HepG2 (cell line): Measurements from ENCODE around the gene SFTPB. TPM values are rescaled to one million over a fixed set of nuclear protein-coding genes. Genes with fewer than 3 reads are reported as not detected.
A peak's percentile ranks its signal among the peaks of the same experiment; 100 is the strongest.

Experiments used
- ATAC-seq: fragments of 200-7000 bp; cut with Tn5 transposase; 3 replicates; pipeline ENCODE4 v1.9.1; 2020; ENCODE audit warnings: mild to moderate bottlenecking, moderate library complexity
- BruUV-seq: library from RNA; stranded (reverse); fragments of 400-500 nt; replicated peaks from 2 replicates; lab custom pipeline; 2021; lab: Mats Ljungman, UMichigan
- CTCF ChIA-PET: fragments of 300-600 bp; formaldehyde crosslinking; extraction: SDS; loops from one replicate; lab custom pipeline; 2021; ENCODE audit warnings: low total read pairs, inconsistent platforms, low intra/inter-chr PET ratio; lab: Yijun Ruan, JAX
- POLR2A ChIA-PET: fragments of 350-600 bp; sonication (Branson Sonifier 250); formaldehyde crosslinking; loops from one replicate; lab custom pipeline; 2020; ENCODE audit warnings: antibody characterized with exemption, inconsistent platforms; lab: Yijun Ruan, JAX
- DNase-seq: peaks from one replicate; pipeline ENCODE4 v3.0.0-alpha.2; 2015; ENCODE audit warnings: low spot score
- FAIRE-seq: peaks from 3 replicates; lab custom pipeline; 2011; peaks lifted over from hg19 to GRCh38; lab: Jason Lieb, UNC
- H2AFZ ChIP-seq: one replicate; pipeline ENCODE4 v1.6.1; 2011; ENCODE audit warnings: low read length, inconsistent platforms
- H3K27ac ChIP-seq: fragments of 300-600 bp; 3 replicates; pipeline ENCODE4 v1.8.0; 2011; ENCODE audit warnings: mixed run types, mild to moderate bottlenecking, mixed read lengths, low read length, inconsistent platforms; ENCODE audit not compliant: insufficient read depth; ENCODE audit errors: extremely low read length
- H3K27me3 ChIP-seq, 2 experiments: fragments of 200-600 bp in 1 of 2; 2 replicates in 1 of 2; 3 replicates in 1 of 2; pipeline versions ENCODE4 v1.6.0 to v1.8.0; 2011; ENCODE audit warnings: low read length in 2 of 2, mild to moderate bottlenecking in 2 of 2, moderate library complexity in 2 of 2, inconsistent platforms in 1 of 2; ENCODE audit not compliant: insufficient read depth in 2 of 2, control insufficient read depth in 1 of 2
- H3K36me3 ChIP-seq, 2 experiments: fragments of 200-600 bp in 1 of 2; replicated peaks in 1 of 2; 2 replicates in 1 of 2; 3 replicates in 1 of 2; pipeline versions ENCODE4 v1.5.1 to v1.8.0; 2011; ENCODE audit warnings: low read length in 2 of 2, inconsistent platforms in 1 of 2; ENCODE audit not compliant: insufficient read depth in 2 of 2, control insufficient read depth in 1 of 2
- H3K4me1 ChIP-seq: 2 replicates; pipeline ENCODE4 v1.5.1; 2012; ENCODE audit warnings: low read length, inconsistent platforms; ENCODE audit not compliant: insufficient read depth
- H3K4me2 ChIP-seq: 2 replicates; pipeline ENCODE4 v1.6.0; 2011; ENCODE audit warnings: low read depth, low read length, inconsistent platforms
- H3K4me3 ChIP-seq, 3 experiments: fragments of 200-600 bp in 1 of 3; sonication (generic), shearing (Covaris generic) in 1 of 3; replicated peaks in 1 of 3; 2 replicates each; pipeline ENCODE4 v1.5.1; 2011 to 2016; ENCODE audit warnings: low read length in 3 of 3, inconsistent platforms in 2 of 3, low read depth in 2 of 3, mild to moderate bottlenecking in 2 of 3, control low read depth in 1 of 3, mixed read lengths in 1 of 3; ENCODE audit not compliant: insufficient read depth in 1 of 3
- H3K79me2 ChIP-seq: one replicate; pipeline ENCODE4 v1.6.1; 2011; ENCODE audit warnings: low read length, inconsistent platforms; ENCODE audit not compliant: insufficient read depth
- H3K9ac ChIP-seq: 2 replicates; pipeline ENCODE4 v1.6.0; 2011; ENCODE audit warnings: mild to moderate bottlenecking, low read depth, low read length, inconsistent platforms; ENCODE audit not compliant: insufficient read depth
- H3K9me3 ChIP-seq: 2 replicates; pipeline ENCODE4 v1.5.1; 2012; ENCODE audit warnings: mild to moderate bottlenecking, low read length
- H4K20me1 ChIP-seq: 2 replicates; pipeline ENCODE4 v1.6.0; 2011; ENCODE audit warnings: inconsistent platforms, mild to moderate bottlenecking, low read length, moderate library complexity; ENCODE audit not compliant: insufficient read depth
- FOXP1 ChIP-seq, 2 experiments: fragments of 450-650 bp in 1 of 2; IDR thresholded peaks; 2 replicates each; pipeline ENCODE4 v1.6.1; 2017 to 2018; ENCODE audit warnings: antibody characterized with exemption in 1 of 2
- SAP130 ChIP-seq: IDR thresholded peaks from 2 replicates; pipeline ENCODE4 v1.6.1; 2016; ENCODE audit warnings: low read depth
- SMAD1 ChIP-seq: sonication (generic); formaldehyde crosslinking; IDR thresholded peaks from 2 replicates; pipeline ENCODE4 v1.4.0; 2020; ENCODE audit warnings: missing genetic modification reagents, low read depth, mild to moderate bottlenecking, borderline replicate concordance
- YEATS4 ChIP-seq: sonication (generic); formaldehyde crosslinking; IDR thresholded peaks from 2 replicates; pipeline ENCODE4 v1.4.0; 2020; ENCODE audit warnings: missing genetic modification reagents, borderline replicate concordance
- ZFP36L2 ChIP-seq: sonication (generic); formaldehyde crosslinking; IDR thresholded peaks from 2 replicates; pipeline ENCODE4 v1.4.0; 2020; ENCODE audit warnings: missing genetic modification reagents
- ZNF280D ChIP-seq: sonication (generic); formaldehyde crosslinking; IDR thresholded peaks from 2 replicates; pipeline ENCODE4 v1.5.1; 2020; ENCODE audit warnings: mild to moderate bottlenecking, missing genetic modification reagents
- ZNF282 ChIP-seq: fragments of 450-650 bp; IDR thresholded peaks from 2 replicates; pipeline ENCODE4 v1.6.1; 2018; ENCODE audit not compliant: partially characterized antibody
- ZNF550 ChIP-seq: sonication (generic); formaldehyde crosslinking; IDR thresholded peaks from 2 replicates; pipeline ENCODE4 v1.4.0; 2020; ENCODE audit warnings: mild to moderate bottlenecking, missing genetic modification reagents, borderline replicate concordance
- ZNF646 ChIP-seq: sonication (generic); formaldehyde crosslinking; IDR thresholded peaks from 2 replicates; pipeline ENCODE4 v1.9.0; 2021; ENCODE audit warnings: mild to moderate bottlenecking, missing genetic modification reagents
- ZNF670 ChIP-seq: sonication (generic); formaldehyde crosslinking; IDR thresholded peaks from 2 replicates; pipeline ENCODE4 v1.8.0; 2022; ENCODE audit warnings: mild to moderate bottlenecking, missing genetic modification reagents, borderline replicate concordance
- WGBS: methylation state at CpG from one replicate; pipeline ENCODE4 v1.1.6; 2017; ENCODE audit warnings: low lambda C conversion rate; 5-methylcytosine and 5-hydroxymethylcytosine counted together
- in situ Hi-C: cut with HindIII; loops from 2 replicates; pipeline ENCODE4 v1.10.0; 2017; ENCODE audit warnings: low pct_unique_long_range_greater_than_20kb; ENCODE audit not compliant: extremely low pct_ligation_motif_present
- intact Hi-C: fragments of 100-400 bp; cut with micrococcal nuclease; formaldehyde crosslinking; loops from one replicate; pipeline ENCODE4 v1.10.0; 2022; ENCODE audit not compliant: unreplicated experiment
- polyA plus RNA-seq, 8 experiments: library from polyadenylated mRNA; depleted of rRNA in 3 of 8; stranded (reverse) in 7 of 8; unstranded in 1 of 8; fragments of >200 nt; fragmentation: Illumina TruSeq in 4 of 8; extraction: Trizol in 4 of 8; gene quantifications; 2 replicates each; pipeline versions ENCODE4 v1.2.1 to v1.2.3, GENCODE V29; 2011 to 2016; ENCODE audit warnings: low read depth in 4 of 8, missing spikeins in 1 of 8, mixed read lengths in 1 of 8; ENCODE audit not compliant: insufficient read depth in 1 of 8
- total RNA-seq, 5 experiments: library from RNA; depleted of rRNA; stranded (reverse); fragments of >200 nt; fragmentation: Illumina TruSeq; extraction: Trizol; gene quantifications; 2 replicates each; pipeline ENCODE4 v1.2.3, GENCODE V29; 2016; ENCODE audit warnings: low read depth in 1 of 5
- TF ChIP-seq, protein P1 (sequence below): fragments of 450-650 bp; IDR thresholded peaks from 2 replicates; pipeline ENCODE4 v1.6.1; 2017

SFTPB gene
- total and polyA plus RNA-seq, 2 of the 13 experiments (the other 11 are each of a cell fraction or from before 2014, with no cell fraction given): not detected

- WGBS: 49% methylated on average over 6 of the region's 6 CpGs
- Histone ChIP-seq H4K20me1 (no peaks in the 10 kb centered on the region), H3K4me1 (peaks cover 25% of the 10 kb centered on the region), H3K36me3 (no peaks in the 10 kb centered on the region), H3K27ac (no peak overlapping the region), H3K79me2 (no peaks in the 10 kb centered on the region), H2AFZ (no peak overlapping the region), H3K4me3 (no peak overlapping the region), H3K9ac (no peak overlapping the region; the same call in 1 of the 2 replicates), H3K4me2 (no peak overlapping the region), H3K9me3 (no peaks in the 10 kb centered on the region), H3K27me3 (peaks cover 0 to 26% of the 10 kb centered on the region in 2 experiments; a peak in 3 of 5 replicates)
- in situ Hi-C loops (no loop called here), intact Hi-C loops (no loop called here)
- TF ChIP-seq, protein P1, sequence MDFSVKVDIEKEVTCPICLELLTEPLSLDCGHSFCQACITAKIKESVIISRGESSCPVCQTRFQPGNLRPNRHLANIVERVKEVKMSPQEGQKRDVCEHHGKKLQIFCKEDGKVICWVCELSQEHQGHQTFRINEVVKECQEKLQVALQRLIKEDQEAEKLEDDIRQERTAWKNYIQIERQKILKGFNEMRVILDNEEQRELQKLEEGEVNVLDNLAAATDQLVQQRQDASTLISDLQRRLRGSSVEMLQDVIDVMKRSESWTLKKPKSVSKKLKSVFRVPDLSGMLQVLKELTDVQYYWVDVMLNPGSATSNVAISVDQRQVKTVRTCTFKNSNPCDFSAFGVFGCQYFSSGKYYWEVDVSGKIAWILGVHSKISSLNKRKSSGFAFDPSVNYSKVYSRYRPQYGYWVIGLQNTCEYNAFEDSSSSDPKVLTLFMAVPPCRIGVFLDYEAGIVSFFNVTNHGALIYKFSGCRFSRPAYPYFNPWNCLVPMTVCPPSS: 0 out of 2 replicates have a peak, but pooled peaks have one; percentile 72
- TF ChIP-seq YEATS4 (no peak), ZNF646 (CRISPR knock-in tag) (peak; percentile 85), SAP130 (CRISPR knock-in tag) (no peak), FOXP1 (IDR thresholded peaks at IDR 0.05) (no peak), FOXP1 (CRISPR knock-in tag; IDR thresholded peaks at IDR 0.05) (no peak), ZFP36L2 (CRISPR knock-in tag) (no peak), SMAD1 (no peak), ZNF280D (CRISPR knock-in tag) (no peak), ZNF282 (peak; percentile 41), ZNF670 (CRISPR knock-in tag) (no peak), ZNF550 (CRISPR knock-in tag) (no peak)
- no peak for FAIRE-seq
- no peak for DNase-seq
- BruUV-seq: no TSS peak
- ATAC-seq: no peak
- POLR2A ChIA-PET: no interaction called here
- CTCF ChIA-PET: no interaction called here
Measured at GRCh38 chr2:85666016-85666415, 2.0 kb downstream of the SFTPB start.
